GOT3 (cell line): Measurements from ENCODE around the gene CACNA1S.

Experiments used
- DNase-seq: peaks from one replicate; lab custom pipeline; 2025; ENCODE audit warnings: mixed read lengths; lab: John Stamatoyannopoulos, UW

CACNA1S gene

GRCh38 chr1:201013991-201014815 lies 98.0 kb downstream of the CACNA1S start:
- no peak for DNase-seq

- no peak for DNase-seq
Measured at GRCh38 chr1:201013031-201013485, 99.2 kb downstream of the CACNA1S start.

- no peak for DNase-seq
Measured at GRCh38 chr1:201011616-201012015, 100.6 kb downstream of the CACNA1S start.

- DNase-seq: no peak
Measured at GRCh38 chr1:201009962-201010645, 102.1 kb downstream of the CACNA1S start.

GRCh38 chr1:201008666-201009360 lies 103.4 kb downstream of the CACNA1S start:
- DNase-seq: no peak

GRCh38 chr1:201007481-201007880 lies 104.7 kb downstream of the CACNA1S start:
- no peak for DNase-seq

- DNase-seq: no peak
Measured at GRCh38 chr1:201006450-201006849, 105.8 kb downstream of the CACNA1S start.

GRCh38 chr1:201004732-201005131 lies 107.5 kb downstream of the CACNA1S start:
- no peak for DNase-seq

GRCh38 chr1:201004154-201004553 lies 108.1 kb downstream of the CACNA1S start:
- DNase-seq: no peak

GRCh38 chr1:201002510-201002909 lies 109.7 kb downstream of the CACNA1S start:
- no peak for DNase-seq

- DNase-seq: no peak
Measured at GRCh38 chr1:201001962-201002361, 110.3 kb downstream of the CACNA1S start.

- DNase-seq: no peak
Measured at GRCh38 chr1:201000391-201000790, 111.8 kb downstream of the CACNA1S start.

GRCh38 chr1:200999667-201000066 lies 112.6 kb downstream of the CACNA1S start:
- no peak for DNase-seq

- DNase-seq: no peak
Measured at GRCh38 chr1:200998323-200998722, 113.9 kb downstream of the CACNA1S start.

GRCh38 chr1:200992382-200993048 lies 119.7 kb downstream of the CACNA1S start:
- no peak for DNase-seq

GRCh38 chr1:200991097-200991614 lies 121.1 kb downstream of the CACNA1S start:
- no peak for DNase-seq

GRCh38 chr1:200990114-200990513 lies 122.1 kb downstream of the CACNA1S start:
- no peak for DNase-seq
